Endothelial cell of umbilical vein (primary cell): ENCODE data around the gene PTTG1IP. TPM values are rescaled to one million over a fixed set of nuclear protein-coding genes. Genes with fewer than 3 reads are reported as not detected.
A peak's percentile ranks its signal among the peaks of the same experiment; 100 is the strongest.
"Not testable (repeated sequence)": the region's sequence is repeated elsewhere in the genome, so short reads cannot be mapped to it uniquely, and the experiment has no call there.

ENCODE experiments used
- BruUV-seq: library from RNA; stranded (reverse); fragments of 400-500 nt; replicated peaks from 2 replicates; lab custom pipeline; 2021; lab: Mats Ljungman, UMichigan
- CTCF ChIA-PET: fragments of 300-600, 350-600 bp; sonication (Branson Sonifier 250); formaldehyde crosslinking; loops from one replicate; lab custom pipeline; 2021; ENCODE audit warnings: antibody characterized with exemption, inconsistent platforms; lab: Charles Lee
- POLR2A ChIA-PET: fragments of 300-600, 350-600 bp; sonication (Branson Sonifier 250); formaldehyde crosslinking; loops from one replicate; lab custom pipeline; 2021; ENCODE audit warnings: antibody characterized with exemption, inconsistent platforms; lab: Charles Lee
- DNase-seq: peaks from one replicate; pipeline ENCODE4 v3.0.0-alpha.2; 2011; ENCODE audit warnings: low read depth, low spot score
- FAIRE-seq: peaks from 2 replicates; lab custom pipeline; 2011; peaks lifted over from hg19 to GRCh38; lab: Jason Lieb, UNC
- H2AFZ ChIP-seq: 2 replicates; pipeline ENCODE4 v1.6.0; 2012; ENCODE audit warnings: low read depth, low read length, control low read depth, inconsistent platforms
- H3K27ac ChIP-seq: 2 replicates; pipeline ENCODE4 v1.5.1; 2011; ENCODE audit warnings: low read depth, mild to moderate bottlenecking, control low read depth, low read length, moderate library complexity; ENCODE audit not compliant: insufficient read depth
- H3K27me3 ChIP-seq, 2 experiments: 2 replicates each; pipeline versions ENCODE4 v1.6.0 to v1.6.1; 2011; ENCODE audit warnings: low read length in 2 of 2, mixed read lengths in 1 of 2; ENCODE audit not compliant: control insufficient read depth in 2 of 2, insufficient read depth in 2 of 2
- H3K36me3 ChIP-seq, 2 experiments: 2 replicates in 1 of 2; 3 replicates in 1 of 2; pipeline ENCODE4 v1.5.1; 2011; ENCODE audit warnings: low read length in 2 of 2, mild to moderate bottlenecking in 1 of 2, moderate library complexity in 1 of 2; ENCODE audit not compliant: control insufficient read depth in 2 of 2, insufficient read depth in 2 of 2; ENCODE audit errors: extremely low read depth in 1 of 2
- H3K4me1 ChIP-seq: 3 replicates; pipeline ENCODE4 v1.5.1; 2011; ENCODE audit warnings: mild to moderate bottlenecking, low read length; ENCODE audit not compliant: control insufficient read depth, insufficient read depth; ENCODE audit errors: extremely low read depth
- H3K4me2 ChIP-seq: 2 replicates; pipeline ENCODE4 v1.6.1; 2011; ENCODE audit warnings: low read length, control low read depth, mixed read lengths; ENCODE audit not compliant: insufficient read depth
- H3K4me3 ChIP-seq, 3 experiments: fragments of 200-600 bp in 1 of 3; sonication (generic), shearing (Covaris generic) in 1 of 3; replicated peaks in 1 of 3; 2 replicates each; pipeline ENCODE4 v1.5.1; 2011 to 2016; ENCODE audit warnings: control low read depth in 3 of 3, low read length in 3 of 3, mild to moderate bottlenecking in 2 of 3, inconsistent platforms in 1 of 3, low read depth in 1 of 3, moderate library complexity in 1 of 3; ENCODE audit not compliant: insufficient read depth in 1 of 3
- H3K79me2 ChIP-seq: 2 replicates; pipeline ENCODE4 v1.6.0; 2012; ENCODE audit warnings: low read length, inconsistent platforms; ENCODE audit not compliant: control insufficient read depth, insufficient read depth
- H3K9ac ChIP-seq: replicated peaks from 2 replicates; pipeline ENCODE3; 2011; ENCODE audit warnings: low read length, control low read depth; ENCODE audit not compliant: insufficient read depth; ENCODE audit errors: extremely low read depth
- H3K9me1 ChIP-seq: replicated peaks from 3 replicates; pipeline ENCODE4 v1.6.0; 2011; ENCODE audit warnings: mild to moderate bottlenecking, low read length; ENCODE audit not compliant: control insufficient read depth, insufficient read depth; ENCODE audit errors: extremely low read depth
- H3K9me3 ChIP-seq: replicated peaks from 2 replicates; pipeline ENCODE4 v1.5.1; 2012; ENCODE audit warnings: low read length, inconsistent platforms; ENCODE audit not compliant: control insufficient read depth, insufficient read depth
- H4K20me1 ChIP-seq: replicated peaks from 2 replicates; pipeline ENCODE3; 2011; ENCODE audit warnings: mild to moderate bottlenecking, low read length; ENCODE audit not compliant: control insufficient read depth, insufficient read depth; ENCODE audit errors: extremely low read depth
- EZH2 ChIP-seq: IDR thresholded peaks from 2 replicates; pipeline ENCODE4 v1.6.1; 2012; ENCODE audit warnings: borderline replicate concordance, low read depth, mild to moderate bottlenecking, moderate library complexity, low read length, inconsistent platforms; ENCODE audit not compliant: severe bottlenecking
- FOS ChIP-seq: IDR thresholded peaks from 2 replicates; pipeline ENCODE4 v1.6.1; 2011; ENCODE audit warnings: mild to moderate bottlenecking, low read length, moderate library complexity, borderline replicate concordance; ENCODE audit not compliant: insufficient read depth
- GATA2 ChIP-seq: IDR thresholded peaks from 2 replicates; pipeline ENCODE4 v1.7.0; 2011; ENCODE audit warnings: low read depth, mild to moderate bottlenecking, moderate library complexity, mixed read lengths, low read length; ENCODE audit not compliant: insufficient read length, insufficient read depth
- JUN ChIP-seq: IDR thresholded peaks from 2 replicates; pipeline ENCODE4 v1.6.1; 2011; ENCODE audit warnings: borderline replicate concordance, low read depth; ENCODE audit not compliant: insufficient read length, insufficient read depth
- MAX ChIP-seq: IDR thresholded peaks from 2 replicates; pipeline ENCODE4 v1.6.1; 2011; ENCODE audit not compliant: insufficient read depth, insufficient read length
- MYC ChIP-seq: IDR thresholded peaks from one replicate; pipeline ENCODE4 v1.6.1; 2011; ENCODE audit warnings: mild to moderate bottlenecking, low read depth, low read length
- dilution Hi-C: fragments of 300-500 bp; cut with MboI; formaldehyde crosslinking; loops from one replicate; pipeline ENCODE4 v1.15.0; 2019; ENCODE audit warnings: low sequenced_read_pairs; ENCODE audit not compliant: extremely low pct_ligation_motif_present
- intact Hi-C: fragments of 100-400 bp; cut with micrococcal nuclease; formaldehyde crosslinking; loops from one replicate; pipeline ENCODE4 v1.10.0; 2022
- polyA plus RNA-seq, 4 experiments: library from polyadenylated mRNA; depleted of rRNA in 3 of 4; stranded (reverse) in 3 of 4; unstranded in 1 of 4; fragments of >200 nt; gene quantifications; 2 replicates each; pipeline versions ENCODE4 v1.2.1 to v1.2.3, GENCODE V29; 2011 to 2012; ENCODE audit warnings: missing spikeins in 1 of 4
- total RNA-seq: library from RNA; stranded (reverse); gene quantifications from 2 replicates; pipeline ENCODE4 v1.2.3, GENCODE V29; 2021

The PTTG1IP gene
- total and polyA plus RNA-seq, 2 donors (not counting 3 experiments of a cell fraction or from before 2014, with no cell fraction given): 342 to 415 TPM

- intact Hi-C loops: no loop called here
- dilution Hi-C loops: no loop called here
- H3K9me3 ChIP-seq: no peaks in the 10 kb centered on the region
- H3K36me3 ChIP-seq: no peaks in the 10 kb centered on the region
- no peaks in the 10 kb centered on the region for H3K9me1 ChIP-seq
- H3K4me3 ChIP-seq: no peak overlapping the region
- H3K27ac ChIP-seq: no peak overlapping the region
- H3K4me1 ChIP-seq: peaks cover 28% of the 10 kb centered on the region
- TF ChIP-seq MAX (no peak), FOS (no peak), EZH2 (no peak), JUN (no peak), MYC (no peak), GATA2 (no peak)
- no peaks in the 10 kb centered on the region for H3K27me3 ChIP-seq
- no TSS peak for BruUV-seq
- H3K79me2 ChIP-seq: no peaks in the 10 kb centered on the region
- FAIRE-seq (peak; percentile 4), DNase-seq (no peak)
- no peaks in the 10 kb centered on the region for H4K20me1 ChIP-seq
- H3K4me2 ChIP-seq: no peak overlapping the region
- H3K9ac ChIP-seq: no peak overlapping the region
- no peak overlapping the region for H2AFZ ChIP-seq
- POLR2A ChIA-PET: no interaction called here
- CTCF ChIA-PET: interaction anchor here (0.6 to 4.9 kb wide), 6 partner anchors 16 to 120 kb away, joined by 3 to 25 read pairs (median 4); partner anchors contain the start of gene UBE2G2
Observed at GRCh38 chr21:44913425-44914175, 40.1 kb upstream of the PTTG1IP start.

- intact Hi-C loops, FAIRE-seq, POLR2A ChIA-PET, H3K9me3 ChIP-seq, H3K79me2 ChIP-seq, H3K9me1 ChIP-seq, H3K4me2 ChIP-seq, H3K9ac ChIP-seq, H3K27ac ChIP-seq, H2AFZ ChIP-seq, H3K36me3 ChIP-seq, H3K4me3 ChIP-seq, DNase-seq, dilution Hi-C loops, H3K27me3 ChIP-seq, BruUV-seq, H4K20me1 ChIP-seq: not testable (repeated sequence)
- peaks cover 30% of the 10 kb centered on the region for H3K4me1 ChIP-seq
- CTCF ChIA-PET: interaction anchor here (0.6 to 4.9 kb wide), 5 partner anchors 19 to 119 kb away, joined by 3 to 37 read pairs (median 16); partner anchors contain the start of gene UBE2G2
Observed at GRCh38 chr21:44912506-44913412, 39.3 kb upstream of the PTTG1IP start.
